Measurements from ENCODE around the gene PER1. TPM values are rescaled to one million over a fixed set of nuclear protein-coding genes. Genes with fewer than 3 reads are reported as not detected.

The PER1 gene
- total RNA-seq, 1 experiment from 2014 or later: 87.6 TPM

- Histone ChIP-seq H3K4me2 (ENCODE audit: low read length) (peak overlapping the region; percentile 100), H2AFZ (ENCODE audit: low read depth, low read length, poor library complexity, severe bottlenecking) (no peak overlapping the region), H3K27me3 (ENCODE audit: insufficient read depth, low read length) (no peaks in the 10 kb centered on the region), H3K79me2 (ENCODE audit: insufficient read depth, low read length) (peaks cover 61% of the 10 kb centered on the region), H3K9ac (ENCODE audit: low read length) (peak overlapping the region; percentile 99), H4K20me1 (ENCODE audit: insufficient read depth) (no peaks in the 10 kb centered on the region), H3K36me3 (ENCODE audit: control insufficient read depth in 1 of 2, insufficient read depth in 2 of 2, low read length in 2 of 2) (peaks cover 4 to 14% of the 10 kb centered on the region in 2 experiments; a peak in 3 of 4 replicates), H3K9me2 (ENCODE audit: insufficient read depth) (no peaks in the 10 kb centered on the region), H3K4me3 (replicated peaks in 1 of 2; ENCODE audit: low read depth in 1 of 2, low read length in 2 of 2) (peak overlapping the region; percentile 87 to 95), H3K9me3 (ENCODE audit: control insufficient read depth in 1 of 2, insufficient read depth in 1 of 2, low read depth in 1 of 2, low read length in 2 of 2) (no peaks in the 10 kb centered on the region), H3K4me1 (ENCODE audit: control insufficient read depth in 1 of 2, insufficient read depth in 2 of 2, low read length in 2 of 2) (peaks cover 48 to 94% of the 10 kb centered on the region in 2 experiments), H3K27ac (ENCODE audit: low read depth, low read length) (peak overlapping the region; percentile 56)
- ChIA-PET RAD21 (ENCODE audit: low non-redundant PET in 1 of 2, low total read pairs in 2 of 2, uncharacterized antibody in 2 of 2, unreplicated experiment in 2 of 2) (no interaction called here), CTCF (interaction anchor here (1.2 kb wide), 1 partner anchor 16 kb away, joined by 4 read pairs; no protein-coding TSS in a partner anchor), POLR2A (interaction anchor here (1.2 to 9.4 kb wide), 4 partner anchors 17 to 71 kb away, joined by 3 to 95 read pairs (median 10); partner anchors contain the start of gene ALOXE3)
- no peak for DNase-seq (ENCODE audit: low read depth, low spot score)
- TSS peak; percentile 59 for BruUV-seq (replicated peaks)
- no peak for ATAC-seq
- intact Hi-C loops (cut with micrococcal nuclease): no loop called here
- no peak for TF ChIP-seq ELF1 (IDR thresholded peaks at IDR 0.05; ENCODE audit: borderline replicate concordance, low read depth)
- no peak for TF ChIP-seq JUND (IDR thresholded peaks at IDR 0.05)
- no peak for TF ChIP-seq CEBPB (IDR thresholded peaks at IDR 0.05; ENCODE audit: low read depth)
- TF ChIP-seq ZNF274 (IDR thresholded peaks at IDR 0.05; ENCODE audit: low read depth, low read length): no peak
- no peak for TF ChIP-seq SIN3A (IDR thresholded peaks at IDR 0.05; ENCODE audit: low read depth)
Observed at GRCh38 chr17:8155231-8155995, 3.2 kb upstream of the PER1 start.

GRCh38 chr17:8154608-8155155 is 2.5 kb upstream of the PER1 start:
- peak overlapping the region; percentile 100 for H3K4me2 ChIP-seq (ENCODE audit: low read length)
- DNase-seq (ENCODE audit: low read depth, low spot score) (no peak), ATAC-seq (no peak)
- H3K27ac ChIP-seq (ENCODE audit: low read depth, low read length): peak overlapping the region; percentile 77
- no peaks in the 10 kb centered on the region for H3K9me2 ChIP-seq (ENCODE audit: insufficient read depth)
- no peaks in the 10 kb centered on the region for H4K20me1 ChIP-seq (ENCODE audit: insufficient read depth)
- TF ChIP-seq CEBPB (IDR thresholded peaks at IDR 0.05; ENCODE audit: low read depth): no peak
- no peaks in the 10 kb centered on the region for H3K9me3 ChIP-seq (ENCODE audit: control insufficient read depth in 1 of 2, insufficient read depth in 1 of 2, low read depth in 1 of 2, low read length in 2 of 2)
- intact Hi-C loops (cut with micrococcal nuclease): no loop called here
- ChIA-PET RAD21 (ENCODE audit: low non-redundant PET in 1 of 2, low total read pairs in 2 of 2, uncharacterized antibody in 2 of 2, unreplicated experiment in 2 of 2) (no interaction called here), POLR2A (interaction anchor here (1.0 to 9.4 kb wide), 6 partner anchors 15 to 56 kb away, joined by 3 to 95 read pairs (median 4); partner anchors contain the start of genes ALOXE3 and AURKB), CTCF (interaction anchor here (1.4 to 1.6 kb wide), 2 partner anchors 35 to 61 kb away, joined by 4 read pairs; no protein-coding TSS in a partner anchor)
- peak overlapping the region; percentile 99 for H3K9ac ChIP-seq (ENCODE audit: low read length)
- H3K36me3 ChIP-seq (ENCODE audit: control insufficient read depth in 1 of 2, insufficient read depth in 2 of 2, low read length in 2 of 2): peaks cover 5 to 16% of the 10 kb centered on the region in 2 experiments; a peak in 3 of 4 replicates
- no peak overlapping the region for H2AFZ ChIP-seq (ENCODE audit: low read depth, low read length, poor library complexity, severe bottlenecking)
- peaks cover 62% of the 10 kb centered on the region for H3K79me2 ChIP-seq (ENCODE audit: insufficient read depth, low read length)
- H3K4me1 ChIP-seq (ENCODE audit: control insufficient read depth in 1 of 2, insufficient read depth in 2 of 2, low read length in 2 of 2): peaks cover 45 to 87% of the 10 kb centered on the region in 2 experiments
- no peaks in the 10 kb centered on the region for H3K27me3 ChIP-seq (ENCODE audit: insufficient read depth, low read length)
- BruUV-seq (replicated peaks): no TSS peak
- peak overlapping the region; percentile 87 to 95 for H3K4me3 ChIP-seq (replicated peaks in 1 of 2; ENCODE audit: low read depth in 1 of 2, low read length in 2 of 2)
